KOPT-K1 (cell line): ENCODE measurements around the gene APOC4.
"Not testable (repeated sequence)": the region's sequence is repeated elsewhere in the genome, so short reads cannot be mapped to it uniquely, and the experiment has no call there.

Experiments used
- H3K27ac ChIP-seq: fragments of 200-600 bp; sonication (generic); 2 replicates; pipeline ENCODE4 v1.5.1; 2016; ENCODE audit warnings: antibody characterized with exemption, mild to moderate bottlenecking, low read depth, low read length; ENCODE audit not compliant: poor library complexity, severe bottlenecking
- H3K36me3 ChIP-seq: fragments of 200-600 bp; sonication (generic); 2 replicates; pipeline ENCODE4 v1.5.1; 2017; ENCODE audit warnings: antibody characterized with exemption, mild to moderate bottlenecking, low read length, moderate library complexity; ENCODE audit not compliant: insufficient read depth
- H3K9me3 ChIP-seq: fragments of 200-600 bp; sonication (generic); 2 replicates; pipeline ENCODE4 v1.5.1; 2017; ENCODE audit warnings: antibody characterized with exemption, low read length, mild to moderate bottlenecking; ENCODE audit not compliant: insufficient read depth, poor library complexity, severe bottlenecking

The APOC4 gene

GRCh38 chr19:44968118-44968517 is 26.1 kb downstream of the APOC4 start:
- Histone ChIP-seq H3K36me3 (peaks cover 68% of the 10 kb centered on the region), H3K27ac (no peak overlapping the region), H3K9me3 (no peaks in the 10 kb centered on the region)

GRCh38 chr19:44968670-44969069 is 26.6 kb downstream of the APOC4 start:
- H3K27ac ChIP-seq: no peak overlapping the region
- peaks cover 74% of the 10 kb centered on the region for H3K36me3 ChIP-seq
- no peaks in the 10 kb centered on the region for H3K9me3 ChIP-seq

GRCh38 chr19:44969437-44969836 is 27.4 kb downstream of the APOC4 start:
- no peak overlapping the region for H3K27ac ChIP-seq
- H3K36me3 ChIP-seq: peaks cover 74% of the 10 kb centered on the region
- no peaks in the 10 kb centered on the region for H3K9me3 ChIP-seq

DNA sequence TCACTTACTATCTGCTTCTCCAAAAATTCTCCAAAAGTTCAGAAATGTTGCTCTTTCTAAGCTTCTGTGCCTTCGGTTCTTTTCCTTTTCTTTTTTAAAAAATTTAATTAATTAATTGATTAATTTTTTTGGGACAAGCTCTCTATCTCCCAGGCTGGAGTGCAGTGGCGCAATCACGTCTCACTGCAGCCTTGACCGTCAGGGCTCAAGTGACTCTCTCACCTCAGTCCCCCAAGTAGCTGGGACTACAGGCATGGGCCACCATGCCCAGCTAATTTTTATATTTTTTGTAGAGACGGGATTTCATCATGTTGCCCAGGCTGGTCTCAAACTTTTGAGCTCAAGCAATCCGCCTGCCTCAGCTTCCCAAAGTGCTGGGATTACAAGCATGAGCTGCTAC is 29.4 kb downstream of the APOC4 start:
- peaks cover 77% of the 10 kb centered on the region for H3K36me3 ChIP-seq
- H3K27ac ChIP-seq: not testable (repeated sequence)

GRCh38 chr19:44972802-44973201 is 30.8 kb downstream of the APOC4 start:
- no peak overlapping the region for H3K27ac ChIP-seq
- no peaks in the 10 kb centered on the region for H3K9me3 ChIP-seq
- peaks cover 77% of the 10 kb centered on the region for H3K36me3 ChIP-seq

More for the DNA sequence above, 29.4 kb downstream of the APOC4 start:
- H3K9me3 ChIP-seq: not testable (repeated sequence)

- no peaks in the 10 kb centered on the region for H3K9me3 ChIP-seq
- H3K27ac ChIP-seq: no peak overlapping the region
- H3K36me3 ChIP-seq: peaks cover 76% of the 10 kb centered on the region
Measured at GRCh38 chr19:44973982-44974735, 32.1 kb downstream of the APOC4 start.

DNA sequence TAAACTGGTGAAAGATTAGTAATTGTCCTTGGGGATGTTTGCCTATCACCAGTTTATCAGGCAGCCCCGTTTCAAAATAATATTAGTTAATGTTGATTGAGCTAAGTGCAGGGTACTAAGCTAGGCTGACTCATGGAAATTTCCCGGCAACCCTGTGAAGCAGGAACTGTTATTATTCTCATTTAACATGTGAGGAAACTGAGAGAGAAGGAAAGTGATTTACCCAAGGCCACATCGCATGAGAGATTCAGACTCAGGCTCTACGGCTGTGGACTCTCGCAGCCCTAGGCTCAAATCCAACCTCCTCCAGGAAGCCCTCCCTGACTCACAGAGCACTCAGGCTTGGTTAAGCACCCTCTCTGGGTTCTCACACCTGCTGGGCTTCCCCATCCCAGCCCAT is 32.8 kb downstream of the APOC4 start:
- H3K36me3 ChIP-seq: peaks cover 76% of the 10 kb centered on the region

DNA sequence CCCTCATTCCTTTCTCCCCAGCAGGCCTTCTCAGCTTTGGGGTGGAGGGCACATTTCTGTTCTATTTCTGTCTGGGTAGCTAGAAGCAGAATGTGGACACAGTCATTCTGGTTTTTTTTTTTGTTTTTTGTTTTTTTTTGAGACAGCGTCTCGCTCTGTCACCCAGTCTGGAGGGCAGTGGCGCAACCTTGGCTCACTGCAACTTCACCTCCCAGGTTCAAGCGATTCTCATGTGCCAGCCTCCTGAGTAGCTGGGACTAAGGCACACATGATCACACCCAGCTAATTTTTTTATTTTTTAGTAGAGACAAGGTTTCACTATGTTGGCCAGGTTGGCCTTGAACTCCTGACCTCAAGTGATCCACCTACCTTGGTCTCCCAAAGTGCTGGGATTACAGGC is 33.4 kb downstream of the APOC4 start:
- H3K27ac ChIP-seq: no peak overlapping the region
- H3K36me3 ChIP-seq: peaks cover 75% of the 10 kb centered on the region
- H3K9me3 ChIP-seq: no peaks in the 10 kb centered on the region

More for the DNA sequence above, 32.8 kb downstream of the APOC4 start:
- no peak overlapping the region for H3K27ac ChIP-seq
- H3K9me3 ChIP-seq: no peaks in the 10 kb centered on the region

- H3K27ac ChIP-seq: no peak overlapping the region
- H3K9me3 ChIP-seq: no peaks in the 10 kb centered on the region
- peaks cover 84% of the 10 kb centered on the region for H3K36me3 ChIP-seq
Measured at GRCh38 chr19:44984005-44984404, 42.0 kb downstream of the APOC4 start.

GRCh38 chr19:44985445-44985844 is 43.4 kb downstream of the APOC4 start:
- Histone ChIP-seq H3K27ac (no peak overlapping the region), H3K9me3 (no peaks in the 10 kb centered on the region), H3K36me3 (peaks cover 83% of the 10 kb centered on the region)

- Histone ChIP-seq H3K9me3 (no peaks in the 10 kb centered on the region), H3K36me3 (peaks cover 93% of the 10 kb centered on the region), H3K27ac (no peak overlapping the region)
Measured at GRCh38 chr19:44986389-44986788, 44.4 kb downstream of the APOC4 start.

DNA sequence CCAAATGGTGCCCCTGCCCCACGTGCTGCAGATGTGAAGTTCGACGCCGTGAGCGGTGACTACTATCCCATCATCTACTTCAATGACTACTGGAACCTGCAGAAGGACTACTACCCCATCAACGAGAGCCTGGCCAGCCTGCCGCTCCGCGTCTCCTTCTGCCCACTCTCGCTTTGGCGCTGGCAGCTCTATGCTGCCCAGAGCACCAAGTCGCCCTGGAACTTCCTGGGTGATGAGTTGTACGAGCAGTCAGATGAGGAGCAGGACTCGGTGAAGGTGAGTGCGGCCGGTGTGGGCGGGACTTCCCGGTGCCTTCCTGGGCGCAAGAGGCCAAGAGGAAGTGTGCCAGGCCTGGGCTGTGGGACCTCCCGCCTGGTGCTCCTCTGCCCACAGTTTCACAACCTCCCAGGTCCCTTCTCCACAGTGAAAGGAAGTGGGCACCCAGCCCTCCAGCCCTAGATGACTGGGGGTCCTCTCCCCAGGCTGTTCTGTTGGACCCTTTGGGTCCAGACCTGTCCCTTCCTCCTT is 45.2 kb downstream of the APOC4 start:
- peaks cover 93% of the 10 kb centered on the region for H3K36me3 ChIP-seq

GRCh38 chr19:44988273-44988672 is 46.2 kb downstream of the APOC4 start:
- no peaks in the 10 kb centered on the region for H3K9me3 ChIP-seq
- peaks cover 92% of the 10 kb centered on the region for H3K36me3 ChIP-seq
- H3K27ac ChIP-seq: no peak overlapping the region

More for the DNA sequence above, 45.2 kb downstream of the APOC4 start:
- Histone ChIP-seq H3K9me3 (no peaks in the 10 kb centered on the region), H3K27ac (no peak overlapping the region)

DNA sequence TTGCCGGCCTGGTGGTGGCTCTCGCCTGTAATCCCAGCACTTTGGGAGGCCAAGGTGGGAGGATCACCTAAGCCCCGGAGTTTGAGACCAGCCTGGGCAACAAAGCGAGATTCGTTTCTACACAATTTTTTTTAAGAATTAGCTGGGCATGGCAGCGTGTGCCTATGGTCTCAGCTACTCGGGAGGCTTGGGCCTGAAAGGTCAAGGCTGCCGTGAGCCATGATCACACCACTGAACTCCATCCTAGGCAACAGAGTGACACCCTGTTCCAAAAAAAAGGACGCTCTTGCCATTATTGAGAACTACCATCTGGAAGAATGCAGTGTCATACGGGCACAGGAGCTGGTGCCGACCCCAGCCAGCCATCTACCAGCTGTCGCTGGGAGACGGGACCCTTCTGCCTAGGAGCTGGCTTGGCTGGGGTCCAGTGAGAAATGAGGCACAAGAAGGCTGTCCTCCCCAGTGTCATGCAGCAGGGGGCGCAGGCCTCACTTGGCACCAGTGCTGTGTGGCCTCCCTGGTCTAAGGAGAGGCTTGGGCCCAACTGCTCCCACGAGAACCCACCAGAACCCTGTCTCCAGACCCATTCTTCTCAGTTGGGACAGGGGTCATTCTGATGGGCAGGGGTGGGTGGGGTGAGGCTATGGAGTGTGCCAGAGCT is 47.0 kb downstream of the APOC4 start:
- Histone ChIP-seq H3K27ac (no peak overlapping the region), H3K9me3 (no peaks in the 10 kb centered on the region), H3K36me3 (peaks cover 94% of the 10 kb centered on the region)

DNA sequence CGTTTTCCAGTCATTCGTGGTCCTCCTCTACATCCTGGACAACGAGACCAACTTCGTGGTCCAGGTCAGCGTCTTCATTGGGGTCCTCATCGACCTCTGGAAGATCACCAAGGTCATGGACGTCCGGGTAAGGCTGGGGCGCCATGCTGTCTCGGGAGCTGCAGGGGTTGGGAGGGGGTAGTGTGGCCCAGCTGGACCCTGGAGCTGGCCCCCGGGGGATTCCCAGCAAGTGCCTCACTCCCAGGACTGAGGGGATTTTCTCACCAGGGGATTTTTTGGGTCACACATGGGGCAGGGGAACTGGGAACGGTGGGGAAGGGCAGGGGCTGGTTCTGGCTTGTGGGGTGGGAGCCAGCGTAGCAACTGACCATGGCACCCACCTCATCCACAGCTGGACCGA is 48.4 kb downstream of the APOC4 start:
- no peak overlapping the region for H3K27ac ChIP-seq
- H3K36me3 ChIP-seq: peaks cover 79% of the 10 kb centered on the region
- no peaks in the 10 kb centered on the region for H3K9me3 ChIP-seq
